Urinary bladder (tissue), 4 donors: ENCODE measurements around the gene GHRHR. TPM values are rescaled to one million over a fixed set of nuclear protein-coding genes. Genes with fewer than 3 reads are reported as not detected.

Experiments used
- DNase-seq: peaks from one replicate; pipeline ENCODE4 v3.0.0-alpha.2; 2015; ENCODE audit errors: extremely low spot score
- H3K27ac ChIP-seq: one replicate; pipeline ENCODE4 v1.5.1; 2013; ENCODE audit warnings: low read depth, mild to moderate bottlenecking, moderate library complexity
- H3K36me3 ChIP-seq: one replicate; pipeline ENCODE4 v1.6.1; 2013; ENCODE audit warnings: mild to moderate bottlenecking, moderate library complexity; ENCODE audit not compliant: insufficient read depth
- H3K4me1 ChIP-seq: one replicate; pipeline ENCODE4 v1.6.1; 2013; ENCODE audit warnings: mild to moderate bottlenecking, moderate library complexity; ENCODE audit not compliant: insufficient read depth
- H3K4me3 ChIP-seq: one replicate; pipeline ENCODE4 v1.5.1; 2013; ENCODE audit warnings: low read depth, low read length
- WGBS: extraction: QIAGEN DNeasy Blood & Tissue Kit; methylation state at CpG from one replicate; pipeline ENCODE4 v1.1.7; 2013; 5-methylcytosine and 5-hydroxymethylcytosine counted together
- polyA plus RNA-seq: library from polyadenylated mRNA; stranded (reverse); fragments of 200-250 nt; gene quantifications from one replicate; pipeline ENCODE4 v1.2.3, GENCODE V29; 2013
- total RNA-seq: library from RNA; depleted of rRNA; stranded (reverse); fragments of >200 nt; gene quantifications from one replicate; pipeline ENCODE4 v1.2.3, GENCODE V29; 2014
- donor health status: healthy with polysubstance abuse.
- donor health status: healthy.

GHRHR gene
- total and polyA plus RNA-seq, 2 donors = not detected

GRCh38 chr7:31023877-31024276, 60.1 kb downstream of the GHRHR start:
- Histone ChIP-seq H3K27ac (no peak overlapping the region), H3K4me1 (no peaks in the 10 kb centered on the region), H3K4me3 (no peak overlapping the region), H3K36me3 (no peaks in the 10 kb centered on the region)
- no peak for DNase-seq
- 93% methylated on average over 5 of the region's 5 CpGs for WGBS

- Histone ChIP-seq H3K4me1 (no peaks in the 10 kb centered on the region), H3K27ac (no peak overlapping the region), H3K36me3 (no peaks in the 10 kb centered on the region), H3K4me3 (no peak overlapping the region)
- WGBS = 22% methylated on average over 20 of the region's 20 CpGs
- peak; percentile 71 for DNase-seq
Measured at GRCh38 chr7:31027161-31027965, 63.6 kb downstream of the GHRHR start.

GRCh38 chr7:31028006-31028405, 64.3 kb downstream of the GHRHR start:
- WGBS = 93% methylated on average over 5 of the region's 5 CpGs
- no peak overlapping the region for H3K4me3 ChIP-seq
- H3K36me3 ChIP-seq = no peaks in the 10 kb centered on the region
- no peak for DNase-seq
- H3K4me1 ChIP-seq = no peaks in the 10 kb centered on the region
- H3K27ac ChIP-seq = no peak overlapping the region

- H3K4me3 ChIP-seq = no peak overlapping the region
- WGBS = 94% methylated on average over 18 of the region's 18 CpGs
- H3K36me3 ChIP-seq = no peaks in the 10 kb centered on the region
- no peak for DNase-seq
- no peak overlapping the region for H3K27ac ChIP-seq
- no peaks in the 10 kb centered on the region for H3K4me1 ChIP-seq
Measured at GRCh38 chr7:31028417-31028992, 64.8 kb downstream of the GHRHR start.

Other genes with a start within 250 kb of the GHRHR start
- gene INMT, start 211.8 kb upstream of the GHRHR start, total RNA-seq = 24.8 TPM
- gene INMT, start 211.8 kb upstream of the GHRHR start, polyA plus RNA-seq = 12.8 TPM
- gene MINDY4, start 192.5 kb upstream of the GHRHR start, total RNA-seq = 12.8 TPM
- 5.6 TPM for gene MINDY4, start 192.5 kb upstream of the GHRHR start, polyA plus RNA-seq
- 70.9 TPM for gene AQP1, start 52.1 kb upstream of the GHRHR start, total RNA-seq
- 394 TPM for gene AQP1, start 52.1 kb upstream of the GHRHR start, polyA plus RNA-seq
- 4.5 TPM for gene ADCYAP1R1, start 88.4 kb downstream of the GHRHR start, total RNA-seq
- gene ADCYAP1R1, start 88.4 kb downstream of the GHRHR start, polyA plus RNA-seq = 4.9 TPM